Forelimb muscle (tissue), 1 donor: ENCODE measurements around the gene IFT57. TPM values are rescaled to one million over a fixed set of nuclear protein-coding genes. Genes with fewer than 3 reads are reported as not detected.

ENCODE experiments used
- DNase-seq: peaks from one replicate; pipeline ENCODE4 v3.0.0-alpha.2; 2013; ENCODE audit warnings: low read depth
- polyA plus RNA-seq: library from polyadenylated mRNA; unstranded; fragments of 120-200 nt; gene quantifications from one replicate; pipeline ENCODE4 v1.2.1, GENCODE V29; 2013; ENCODE audit not compliant: insufficient read length

The IFT57 gene
- polyA plus RNA-seq, 1 donor = 24.6 TPM

DNA sequence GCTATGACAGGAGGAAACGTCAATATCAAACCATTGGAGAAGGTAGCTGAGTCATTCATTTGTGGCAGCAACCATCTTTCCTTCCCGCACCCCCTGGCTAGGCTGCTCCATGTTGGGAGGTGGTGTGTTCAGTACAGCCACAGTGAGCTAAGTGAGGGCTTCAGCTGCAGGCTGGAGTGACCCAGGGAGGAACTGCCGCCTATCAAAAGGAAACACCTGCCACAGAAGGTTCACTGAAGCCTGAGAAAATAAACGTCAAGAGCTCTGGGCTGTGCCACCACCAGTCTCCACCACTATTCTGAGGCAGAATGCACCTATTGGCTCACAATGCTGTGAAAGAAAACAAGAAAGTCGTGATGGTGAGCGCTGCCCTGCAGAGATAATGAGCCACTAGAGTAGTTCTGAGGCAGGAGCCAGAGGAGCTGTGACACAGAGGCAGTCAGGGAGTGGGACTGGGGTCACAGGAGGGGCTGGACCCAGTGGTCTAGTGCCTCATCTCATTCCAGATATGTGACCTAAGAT is 96.6 kb downstream of the IFT57 start:
- DNase-seq = no peak

DNA sequence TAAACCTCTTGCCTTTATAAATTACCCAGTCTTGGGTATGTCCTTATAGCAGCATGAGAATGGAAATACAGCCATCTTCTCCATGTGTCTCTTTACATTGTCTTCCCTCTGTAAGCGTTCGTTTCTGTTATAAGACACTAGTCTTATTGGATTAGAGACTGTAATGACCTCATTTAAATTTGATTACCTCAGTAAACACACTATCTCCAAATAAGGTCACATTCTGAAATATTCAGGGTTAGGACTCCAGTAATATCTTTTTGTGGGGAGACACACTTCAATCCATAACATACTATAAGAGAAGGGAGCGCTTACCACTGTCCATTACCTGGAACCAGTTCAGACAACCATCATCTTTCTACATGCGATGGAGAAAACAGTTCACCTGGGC is 97.1 kb downstream of the IFT57 start:
- no peak for DNase-seq

DNA sequence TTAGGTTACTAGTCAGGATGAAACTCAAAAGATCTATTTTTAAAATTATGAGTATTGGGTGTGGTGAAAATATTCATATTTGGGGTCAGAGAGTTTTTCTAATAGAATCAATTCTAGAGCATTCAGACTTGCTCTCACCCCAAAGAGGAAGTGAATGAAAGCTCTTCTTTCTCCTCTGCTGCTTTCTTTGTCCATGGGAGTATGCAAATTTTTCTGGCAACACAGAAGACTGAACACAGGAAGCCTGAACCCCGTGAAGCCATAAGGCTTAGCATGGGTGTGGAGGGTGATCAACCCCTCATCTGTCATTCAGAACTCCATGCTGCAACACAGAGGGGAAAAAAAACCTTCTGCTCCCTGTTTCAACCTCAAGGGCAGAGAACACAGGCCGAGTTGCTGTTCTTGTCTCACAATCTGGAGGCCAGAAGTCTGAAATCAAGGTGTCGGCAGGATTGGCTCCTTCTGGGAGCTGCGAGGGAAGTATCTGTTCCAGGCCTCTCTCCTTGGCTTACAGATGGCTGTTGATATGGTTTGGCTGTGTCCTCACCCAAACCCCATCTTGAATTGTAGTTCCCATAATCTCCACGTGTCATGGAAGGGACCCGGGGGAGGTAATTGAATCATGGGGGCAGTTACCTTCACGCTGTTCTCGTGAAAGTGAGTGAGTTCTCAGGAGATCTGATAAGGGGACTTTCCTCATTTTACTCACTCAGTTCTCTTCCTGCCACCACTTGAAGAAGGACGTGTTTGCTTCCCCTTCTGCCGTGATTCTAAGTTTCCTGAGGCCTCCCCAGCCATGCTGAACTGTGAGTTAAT is 97.7 kb downstream of the IFT57 start:
- no peak for DNase-seq

DNA sequence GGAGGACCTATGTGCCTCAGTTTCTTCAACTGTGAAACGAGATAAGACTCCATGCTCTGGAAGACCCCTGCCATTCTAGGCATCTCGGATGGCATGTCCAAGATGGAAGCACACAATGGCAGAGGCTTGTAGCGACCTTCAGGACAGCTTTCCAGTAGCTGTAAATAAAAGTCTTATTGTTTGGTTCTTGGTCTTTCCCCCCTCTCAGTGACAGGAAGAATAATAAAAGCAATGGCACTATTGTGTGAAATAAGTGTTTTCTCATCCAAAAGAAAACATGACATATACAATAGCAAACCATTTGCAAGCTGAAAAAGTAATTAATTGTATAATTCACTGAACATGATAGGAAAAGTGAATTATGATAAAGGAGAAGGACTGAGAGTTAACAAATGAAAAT is 98.9 kb downstream of the IFT57 start:
- no peak for DNase-seq

DNA sequence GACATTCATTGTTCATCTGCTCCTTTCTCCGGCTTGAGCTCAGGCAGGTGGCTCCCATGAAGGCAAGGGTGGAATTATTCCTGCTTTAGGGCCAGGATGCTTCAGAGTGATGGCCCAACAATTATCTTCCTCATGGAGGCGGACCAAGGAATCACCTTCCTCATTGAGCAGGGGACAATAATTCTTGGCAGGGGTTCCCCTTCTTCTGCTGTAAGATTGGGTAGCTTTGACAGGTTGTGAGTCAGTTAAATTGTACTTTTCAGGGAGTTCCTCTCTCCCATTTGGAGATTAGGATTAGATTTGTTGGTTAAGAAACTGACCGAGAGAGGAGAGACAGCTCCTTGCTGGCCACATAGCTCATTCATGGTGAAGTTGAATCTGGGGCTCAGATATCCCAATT is 99.9 kb downstream of the IFT57 start:
- no peak for DNase-seq

DNA sequence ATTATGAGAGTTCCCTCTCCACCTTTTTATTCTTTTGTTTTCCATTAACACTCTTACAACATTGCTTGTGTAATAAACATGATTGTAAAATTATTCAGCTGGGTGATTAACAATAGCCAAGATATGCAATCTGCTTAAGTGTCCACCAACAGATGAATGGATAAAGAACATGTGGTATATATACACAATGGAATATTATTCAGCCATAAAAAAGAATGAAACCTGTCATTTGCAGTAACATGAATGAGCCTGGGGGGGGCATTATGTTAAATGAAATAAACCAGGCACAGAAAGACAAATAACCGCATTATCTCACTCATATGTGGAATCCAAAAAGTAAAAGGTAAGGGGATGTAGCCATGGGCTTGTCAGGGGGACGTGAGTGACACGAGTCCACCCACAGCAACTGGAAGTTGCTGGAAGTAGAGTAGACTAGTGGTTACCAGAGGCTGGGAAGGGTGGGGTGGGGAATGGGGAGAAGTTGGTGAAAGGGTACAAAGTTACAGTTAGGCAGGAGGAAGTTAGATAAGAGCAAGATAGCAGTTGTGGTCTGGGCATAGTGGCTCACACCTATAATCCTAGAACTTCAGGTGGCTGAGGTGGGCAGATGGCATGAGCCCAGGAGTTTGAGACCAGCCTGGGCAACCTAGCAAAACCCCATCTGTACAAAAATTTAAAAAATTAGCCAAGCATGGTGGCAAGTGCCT is 102.7 kb downstream of the IFT57 start:
- DNase-seq = no peak

DNA sequence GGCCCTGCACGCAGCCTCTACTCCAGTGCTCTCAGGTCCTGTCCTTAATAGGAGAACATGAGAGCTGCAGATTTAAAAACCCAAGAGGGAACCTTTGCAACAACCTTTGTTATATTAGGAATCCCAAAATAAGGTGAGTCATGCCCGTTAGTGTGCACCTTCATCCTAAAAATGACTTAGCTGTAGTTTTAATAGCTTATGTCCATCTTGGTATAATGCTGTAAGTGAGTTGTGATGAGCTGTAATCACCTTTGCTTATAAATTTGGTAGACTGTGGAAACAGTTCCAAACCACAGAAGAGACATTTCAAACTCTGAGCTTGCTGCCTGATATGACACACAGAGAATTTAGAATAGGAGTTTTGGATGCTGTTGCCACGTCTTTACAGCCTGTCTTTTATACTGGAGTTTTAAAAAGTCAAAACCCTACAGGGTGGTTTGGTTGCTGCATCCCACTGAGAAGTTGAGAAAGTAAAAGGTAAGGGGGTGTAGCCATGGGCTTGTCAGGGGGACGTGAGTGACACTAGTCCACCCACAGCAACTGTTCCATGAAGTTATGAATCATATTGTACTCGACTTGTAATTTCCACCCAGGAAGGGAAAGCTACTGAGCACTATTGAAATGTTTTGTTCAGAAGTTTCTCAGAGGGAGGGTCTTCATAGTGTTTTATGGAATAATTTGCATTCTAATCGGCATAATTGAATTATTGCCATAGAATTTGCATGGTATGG is 104.0 kb downstream of the IFT57 start:
- no peak for DNase-seq

DNA sequence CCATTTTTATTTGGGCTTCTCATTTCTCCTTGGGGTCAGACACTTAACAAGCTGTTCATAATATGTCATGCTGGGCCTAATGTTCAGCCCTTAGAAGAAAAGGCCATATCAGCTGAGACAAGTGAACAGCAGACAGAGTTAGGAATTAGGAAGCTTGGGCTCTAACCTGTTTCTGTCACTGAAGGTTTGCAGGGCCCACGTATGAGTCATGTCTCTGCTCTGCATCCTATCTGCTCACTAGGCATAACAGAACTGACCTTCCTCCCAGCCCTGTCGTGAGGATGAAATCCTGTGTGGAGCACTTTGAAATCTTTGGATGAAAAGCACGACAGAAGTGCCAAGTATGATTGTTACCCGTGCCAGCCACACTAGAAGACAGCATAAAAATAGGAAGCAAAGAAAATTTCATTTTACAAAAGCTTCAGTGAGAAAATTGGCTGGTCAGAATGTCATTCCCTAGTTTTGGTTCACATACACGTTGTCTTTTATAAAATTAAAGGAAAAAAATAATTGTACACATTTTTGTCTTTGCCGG is 104.9 kb downstream of the IFT57 start:
- no peak for DNase-seq

DNA sequence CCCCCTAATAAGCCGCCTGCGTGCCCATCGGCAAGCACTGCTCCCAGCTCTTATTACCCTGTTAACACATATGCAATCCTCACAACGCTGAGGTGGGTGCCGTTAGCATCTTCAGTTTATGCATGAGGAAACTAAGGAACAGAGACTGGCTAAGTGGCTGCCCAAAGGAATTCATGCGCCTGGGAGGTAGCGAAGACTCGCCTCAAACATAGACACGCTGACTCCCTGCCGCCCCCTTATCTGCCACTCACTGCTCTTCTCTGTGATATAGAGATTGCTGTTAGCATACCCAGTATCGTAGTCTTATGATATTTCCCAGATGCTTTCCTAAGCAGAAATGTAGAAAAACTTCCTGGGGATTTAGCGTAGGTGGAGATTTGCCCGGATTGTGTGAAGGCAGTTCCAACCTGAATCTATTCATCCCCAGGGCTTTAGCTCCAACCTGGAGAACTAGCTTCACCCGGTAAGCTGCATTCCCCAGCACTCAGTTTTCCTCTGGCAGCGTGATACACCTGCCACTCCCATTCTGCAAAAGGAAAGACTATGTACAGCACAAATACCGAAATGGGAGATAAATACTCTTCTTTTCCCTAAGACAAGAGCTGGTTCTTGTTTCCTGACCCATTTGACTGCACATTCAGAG is 107.7 kb downstream of the IFT57 start:
- no peak for DNase-seq

DNA sequence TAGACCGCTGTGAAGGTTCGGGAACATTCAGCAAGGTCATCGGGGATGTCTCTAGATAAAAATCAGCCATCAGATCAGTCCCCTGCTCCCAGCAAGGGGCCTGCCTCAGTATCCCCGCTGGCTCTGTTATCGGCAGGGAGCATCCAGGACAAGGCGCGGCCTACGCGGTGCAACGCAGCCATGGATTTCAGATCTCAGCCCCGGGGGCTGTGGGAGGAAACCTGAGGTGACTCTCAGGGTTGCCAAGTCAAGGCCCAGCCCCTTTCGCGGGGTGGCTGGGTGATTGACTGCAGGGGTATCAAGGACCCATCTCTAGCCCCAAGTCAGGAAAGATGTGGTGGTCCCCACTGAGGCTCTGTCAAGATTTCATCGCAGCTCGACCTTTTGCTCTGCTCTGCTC is 108.2 kb downstream of the IFT57 start:
- no peak for DNase-seq

DNA sequence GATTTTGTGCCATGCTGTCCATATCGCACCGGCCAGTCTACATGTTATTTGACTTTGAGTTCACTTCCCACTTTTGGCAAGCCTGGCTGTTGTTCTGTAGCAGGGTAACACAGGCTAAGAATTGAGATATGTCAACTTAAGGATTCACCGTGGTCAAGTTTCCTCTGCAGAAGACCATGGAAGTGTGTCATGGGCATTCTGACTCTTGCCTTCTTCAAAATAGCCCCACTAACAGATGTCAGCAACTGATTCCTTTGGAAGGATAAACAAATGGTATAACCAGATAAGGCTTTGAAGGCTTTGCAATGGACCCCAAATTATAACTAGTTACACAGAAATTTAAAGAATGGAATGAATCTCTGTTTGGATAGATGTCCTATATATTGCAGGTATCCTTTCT is 111.3 kb downstream of the IFT57 start:
- no peak for DNase-seq

Other genes with a start within 250 kb of the IFT57 start
- 59.5 TPM for gene CD47, start 131.4 kb downstream of the IFT57 start, polyA plus RNA-seq
- gene HHLA2, start 74.1 kb upstream of the IFT57 start, polyA plus RNA-seq = not detected